A204.1 (cell line): ENCODE results near the gene GALNT18.

ENCODE experiments used
- FAIRE-seq: peaks from 2 replicates; lab custom pipeline; 2012; peaks lifted over from hg19 to GRCh38; lab: Jason Lieb, UNC

Gene GALNT18

DNA sequence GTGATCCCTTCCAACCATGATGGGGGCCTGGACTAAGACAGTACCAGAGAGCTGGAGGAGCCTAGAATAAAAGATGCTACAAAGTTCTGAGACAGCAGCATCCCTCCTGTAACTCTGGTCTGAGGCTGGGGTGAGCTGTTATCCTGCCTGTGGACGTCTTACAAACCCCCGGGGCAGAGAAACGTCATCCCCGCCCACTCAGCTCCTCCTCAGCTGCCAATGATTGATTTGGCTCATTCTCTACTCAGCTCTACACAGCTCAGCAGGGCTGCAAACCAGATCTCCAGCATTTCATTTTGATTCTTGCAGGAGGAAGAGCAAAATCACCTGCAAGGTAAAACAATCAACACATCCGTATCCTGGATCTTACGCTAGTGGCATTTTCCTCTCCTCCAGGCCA is 324.2 kb downstream of the GALNT18 start:
- no peak for FAIRE-seq

- FAIRE-seq: no peak
These were observed 325.4 kb downstream of the GALNT18 start for GRCh38 chr11:11296434-11296833.

DNA sequence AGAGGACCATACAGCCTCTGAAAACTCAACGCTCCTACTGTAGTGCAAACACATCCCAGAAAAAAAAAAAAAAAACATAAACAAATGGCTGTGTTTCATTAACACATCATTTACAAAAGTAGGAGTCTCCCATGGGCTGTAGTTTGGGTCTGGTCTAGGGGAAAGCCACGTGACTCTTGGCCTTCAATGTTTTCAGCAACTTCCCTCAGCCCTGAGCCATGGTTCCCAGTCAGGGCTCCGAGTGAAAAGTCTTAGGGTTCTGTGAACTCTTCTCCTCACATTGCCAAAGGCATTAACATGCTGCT is 327.3 kb downstream of the GALNT18 start:
- no peak for FAIRE-seq

DNA sequence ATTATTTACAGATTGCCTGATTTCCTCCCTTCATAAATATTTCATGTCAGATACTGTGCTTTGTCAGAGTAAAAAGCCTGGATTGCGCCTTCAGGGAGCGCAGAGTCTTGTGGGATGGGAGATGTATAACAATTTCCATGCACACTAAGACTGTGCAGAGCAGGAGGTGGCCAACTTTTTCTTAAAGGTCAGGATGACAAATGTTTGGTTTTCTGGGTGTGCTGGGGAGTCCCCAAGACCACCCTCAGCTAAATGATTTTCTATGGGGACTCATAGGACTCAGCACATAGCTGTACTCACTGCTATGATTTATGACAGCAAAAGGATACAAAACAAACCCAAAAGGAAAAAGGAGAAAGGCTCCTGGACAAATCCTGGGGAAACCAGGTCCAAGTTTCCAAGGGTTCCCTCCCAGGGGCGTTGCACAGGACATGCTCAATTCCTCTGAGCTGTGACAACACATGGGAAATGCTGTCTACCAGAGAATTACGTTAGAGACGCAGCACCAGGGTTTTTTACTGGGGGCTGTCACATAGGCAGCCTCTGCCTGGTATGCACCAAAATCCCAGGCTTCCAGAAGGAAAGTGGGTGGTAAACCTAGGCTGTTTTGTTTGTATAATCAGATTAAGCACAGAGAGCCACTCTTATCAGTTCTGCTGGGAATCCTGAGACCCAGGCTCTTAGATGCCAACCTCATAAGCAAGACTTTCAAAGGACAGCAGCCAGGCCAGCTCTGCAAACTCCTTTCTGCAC is 327.8 kb downstream of the GALNT18 start:
- no peak for FAIRE-seq

- FAIRE-seq: no peak
These were observed 329.0 kb downstream of the GALNT18 start for GRCh38 chr11:11292839-11293238.

GRCh38 chr11:11291041-11292015 is 330.5 kb downstream of the GALNT18 start:
- FAIRE-seq: no peak

GRCh38 chr11:11290354-11290753 is 331.5 kb downstream of the GALNT18 start:
- FAIRE-seq: no peak

- FAIRE-seq: no peak
These were observed 332.1 kb downstream of the GALNT18 start for GRCh38 chr11:11289669-11290068.

- no peak for FAIRE-seq
These were observed 332.7 kb downstream of the GALNT18 start for GRCh38 chr11:11288972-11289616.

DNA sequence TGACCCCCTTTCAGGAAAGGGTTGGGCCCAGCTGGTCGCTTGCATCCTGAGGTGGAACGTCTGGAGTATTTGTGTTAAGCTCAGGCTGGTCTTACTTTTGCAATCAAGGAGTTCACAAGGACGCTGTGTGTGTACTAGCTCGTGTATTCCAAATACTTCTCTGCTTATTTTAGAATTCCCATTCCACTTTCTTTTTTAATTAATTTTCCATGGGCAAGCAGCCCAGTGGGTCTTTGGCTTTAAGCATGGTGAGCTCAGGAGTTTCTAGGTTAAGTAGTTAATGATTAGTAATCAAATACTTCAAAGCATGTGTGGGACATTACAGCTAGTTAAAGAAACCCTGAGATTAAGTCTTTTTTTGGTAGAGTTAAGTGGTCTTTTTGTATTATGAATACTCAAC is 337.3 kb downstream of the GALNT18 start:
- FAIRE-seq: no peak

DNA sequence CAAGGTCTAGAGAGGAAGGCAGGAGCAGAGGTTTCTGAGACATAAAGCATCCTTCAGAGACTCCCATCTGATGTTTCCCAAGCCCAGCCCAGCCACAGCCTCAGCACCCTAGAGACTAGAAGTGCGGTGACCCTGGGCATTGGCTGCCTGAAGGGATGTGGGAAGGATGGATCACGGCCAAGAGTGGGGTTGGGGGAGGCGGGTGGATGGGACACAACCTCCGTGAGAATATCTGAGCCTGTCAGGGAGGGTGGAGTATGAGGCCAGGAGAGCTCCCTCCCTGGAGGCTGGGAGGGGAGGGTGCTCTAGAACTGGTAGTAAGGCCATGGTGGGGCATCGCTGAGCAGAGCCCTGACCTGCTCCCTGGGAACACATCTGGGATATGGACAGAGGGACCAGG is 340.2 kb downstream of the GALNT18 start:
- no peak for FAIRE-seq

DNA sequence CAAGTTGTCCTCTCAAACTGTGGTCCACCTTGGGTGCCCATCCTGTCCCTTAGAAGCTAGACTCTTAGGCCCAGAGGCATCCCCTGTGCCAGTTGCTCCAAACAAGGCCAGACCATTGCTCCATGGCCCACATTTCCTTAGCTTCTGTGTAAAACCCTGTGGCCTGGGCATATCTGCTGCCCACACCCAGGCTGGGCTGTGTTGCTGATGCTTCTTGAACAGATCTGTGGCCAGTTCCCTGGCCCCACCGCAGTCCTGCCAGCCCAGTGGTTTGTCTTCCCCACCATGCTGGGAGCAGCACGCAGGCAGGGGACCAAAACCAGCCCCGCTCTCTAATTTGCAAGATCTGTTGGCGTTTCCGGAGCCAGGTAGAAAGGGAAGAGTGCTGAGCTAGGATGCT is 341.0 kb downstream of the GALNT18 start:
- no peak for FAIRE-seq

DNA sequence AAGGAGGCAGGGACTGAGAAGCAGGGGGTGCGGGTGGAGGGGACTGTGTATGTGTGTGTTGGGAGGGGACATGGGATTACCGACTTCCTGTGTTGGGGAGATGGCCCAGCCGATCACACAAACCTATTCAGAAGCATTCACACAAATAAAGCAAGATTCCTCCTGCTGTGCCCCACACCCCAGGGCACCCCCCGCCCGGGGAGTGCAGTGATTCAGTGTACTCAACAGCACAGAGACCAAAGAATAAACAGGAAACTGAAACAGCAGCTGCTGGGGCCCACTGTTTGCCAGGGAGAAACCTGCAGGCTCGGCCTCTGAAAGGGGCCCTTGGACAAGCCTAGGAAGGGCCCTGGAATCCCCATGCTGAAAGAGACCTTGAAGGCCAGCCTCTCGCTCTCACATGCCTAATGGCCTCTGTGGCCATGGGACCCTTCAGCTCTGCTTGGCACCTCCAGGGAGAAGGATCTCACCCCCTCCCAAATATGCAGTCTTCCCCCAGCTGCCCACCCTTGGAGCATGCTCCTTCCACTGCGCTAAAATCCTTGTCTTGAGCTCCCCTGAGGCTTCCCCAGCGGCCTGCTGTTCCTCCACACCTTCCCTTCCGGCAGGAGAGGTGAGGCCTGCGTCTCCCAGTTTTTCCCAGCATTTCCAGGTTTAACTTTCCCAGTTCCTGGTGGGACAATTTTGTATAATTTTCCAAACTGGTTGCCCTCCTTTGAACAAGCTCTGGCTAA is 341.7 kb downstream of the GALNT18 start:
- FAIRE-seq: no peak

GRCh38 chr11:11272254-11272653 is 349.6 kb downstream of the GALNT18 start:
- FAIRE-seq: no peak

- no peak for FAIRE-seq
These were observed 351.5 kb downstream of the GALNT18 start for GRCh38 chr11:11270236-11270775.

- FAIRE-seq: no peak
These were observed 353.1 kb downstream of the GALNT18 start for GRCh38 chr11:11268706-11269105.

GRCh38 chr11:11268119-11268518 is 353.7 kb downstream of the GALNT18 start:
- FAIRE-seq: no peak

GRCh38 chr11:11267312-11267711 is 354.5 kb downstream of the GALNT18 start:
- no peak for FAIRE-seq

GRCh38 chr11:11265994-11266606 is 355.7 kb downstream of the GALNT18 start:
- no peak for FAIRE-seq

- no peak for FAIRE-seq
These were observed 356.5 kb downstream of the GALNT18 start for GRCh38 chr11:11265320-11265719.

- FAIRE-seq: no peak
These were observed 358.4 kb downstream of the GALNT18 start for GRCh38 chr11:11263238-11264005.
